GM23338 (cell line): ENCODE results near the gene BIN1. TPM values are rescaled to one million over a fixed set of nuclear protein-coding genes. Genes with fewer than 3 reads are reported as not detected.

Experiments
- ATAC-seq: fragments of 200-7000 bp; cut with Tn5 transposase; 3 replicates; pipeline ENCODE4 v1.9.1; 2020
- DNase-seq: peaks from one replicate; pipeline ENCODE4 v3.0.0-alpha.2; 2015; ENCODE audit warnings: low spot score
- H2AFZ ChIP-seq: fragments of 200-600 bp; sonication (generic); 2 replicates; pipeline ENCODE4 v1.8.0; 2016; ENCODE audit warnings: antibody characterized with exemption, mild to moderate bottlenecking, moderate library complexity
- H3F3A ChIP-seq: fragments of 200-600 bp; sonication (generic); replicated peaks from 2 replicates; pipeline ENCODE4 v1.8.0; 2017; ENCODE audit warnings: antibody characterized with exemption, mixed run types, low read depth
- H3K27ac ChIP-seq: fragments of 200-600 bp; sonication (generic); 2 replicates; pipeline ENCODE4 v1.6.1; 2016; ENCODE audit warnings: low read depth
- H3K27me3 ChIP-seq: fragments of 200-600 bp; sonication (generic); 2 replicates; pipeline ENCODE4 v1.8.0; 2016; ENCODE audit warnings: mild to moderate bottlenecking, mixed run types, moderate library complexity; ENCODE audit not compliant: insufficient read depth
- H3K36me3 ChIP-seq: fragments of 200-600 bp; sonication (generic); 2 replicates; pipeline ENCODE4 v1.8.0; 2016; ENCODE audit warnings: mild to moderate bottlenecking; ENCODE audit not compliant: insufficient read depth
- H3K4me1 ChIP-seq: fragments of 200-600 bp; sonication (generic); 2 replicates; pipeline ENCODE4 v1.8.0; 2016; ENCODE audit warnings: mild to moderate bottlenecking, moderate library complexity; ENCODE audit not compliant: insufficient read depth
- H3K4me2 ChIP-seq: fragments of 200-600 bp; sonication (generic); 2 replicates; pipeline ENCODE4 v1.7.1; 2017; ENCODE audit warnings: mixed run types
- H3K4me3 ChIP-seq: fragments of 200-600 bp; sonication (generic); 2 replicates; pipeline ENCODE4 v1.6.1; 2016; ENCODE audit warnings: mixed run types
- H3K79me2 ChIP-seq: fragments of 200-600 bp; sonication (generic); replicated peaks from 2 replicates; pipeline ENCODE4 v1.8.0; 2017; ENCODE audit warnings: mild to moderate bottlenecking; ENCODE audit not compliant: insufficient read depth
- H3K9me2 ChIP-seq: fragments of 200-600 bp; sonication (generic); 2 replicates; pipeline ENCODE4 v1.8.0; 2017; ENCODE audit not compliant: insufficient read depth
- H4K20me1 ChIP-seq: fragments of 200-600 bp; sonication (generic); replicated peaks from 2 replicates; pipeline ENCODE4 v1.8.0; 2017; ENCODE audit warnings: mild to moderate bottlenecking; ENCODE audit not compliant: insufficient read depth
- H3K27ac Mint-ChIP-seq: 2 replicates; pipeline ENCODE4 v1.8.0; 2020; ENCODE audit warnings: inconsistent platforms, mild to moderate bottlenecking, moderate library complexity, mixed read lengths
- H3K27me3 Mint-ChIP-seq: 3 replicates; pipeline ENCODE4 v1.8.0; 2022; ENCODE audit warnings: low read depth, mild to moderate bottlenecking, moderate library complexity, mixed read lengths, inconsistent platforms; ENCODE audit not compliant: insufficient read depth, poor library complexity
- H3K36me3 Mint-ChIP-seq: 3 replicates; pipeline ENCODE4 v1.8.0; 2021; ENCODE audit warnings: low read depth, mild to moderate bottlenecking, inconsistent platforms, moderate library complexity, mixed read lengths
- H3K4me1 Mint-ChIP-seq: 3 replicates; pipeline ENCODE4 v1.8.0; 2020; ENCODE audit warnings: mild to moderate bottlenecking, inconsistent platforms, mixed read lengths
- H3K4me3 Mint-ChIP-seq: 3 replicates; pipeline ENCODE4 v1.8.0; 2021; ENCODE audit warnings: moderate library complexity, mild to moderate bottlenecking, inconsistent platforms, mixed read lengths
- H3K9me3 Mint-ChIP-seq: 3 replicates; pipeline ENCODE4 v1.8.0; 2020; ENCODE audit warnings: moderate library complexity, mild to moderate bottlenecking, inconsistent platforms, mixed read lengths
- CREB1 ChIP-seq: fragments of 250-450 bp; sonication (Bioruptor Pico); IDR thresholded peaks from 2 replicates; pipeline ENCODE4 v1.5.0; 2020; ENCODE audit warnings: low read depth, mild to moderate bottlenecking, moderate library complexity
- EZH2 ChIP-seq: fragments of 200-600 bp; sonication (generic); IDR thresholded peaks from one replicate; pipeline ENCODE4 v1.8.0; 2017; ENCODE audit warnings: antibody characterized with exemption, mild to moderate bottlenecking, low read depth; ENCODE audit not compliant: unreplicated experiment
- EZH2phosphoT487 ChIP-seq: fragments of 200-600 bp; sonication (generic); IDR thresholded peaks from one replicate; pipeline ENCODE4 v1.8.1; 2018; ENCODE audit warnings: antibody characterized with exemption; ENCODE audit not compliant: unreplicated experiment
- JUNB ChIP-seq: IDR thresholded peaks from one replicate; pipeline ENCODE4 v1.6.1; 2016; ENCODE audit warnings: antibody characterized with exemption; ENCODE audit not compliant: unreplicated experiment
- NANOG ChIP-seq: IDR thresholded peaks from 2 replicates; pipeline ENCODE4 v1.6.1; 2016; ENCODE audit warnings: antibody characterized with exemption, borderline replicate concordance
- POLR2AphosphoS5 ChIP-seq: IDR thresholded peaks from 2 replicates; pipeline ENCODE4 v1.6.1; 2016; ENCODE audit warnings: antibody characterized with exemption, low read depth
- STAT1 ChIP-seq: IDR thresholded peaks from one replicate; pipeline ENCODE4 v1.6.1; 2016; ENCODE audit warnings: antibody characterized with exemption; ENCODE audit not compliant: unreplicated experiment
- ZNF114 ChIP-seq: fragments of 250-450 bp; sonication (Bioruptor Pico); IDR thresholded peaks from 2 replicates; pipeline ENCODE4 v1.5.0; 2020; ENCODE audit warnings: mild to moderate bottlenecking, moderate library complexity
- ZNF331 ChIP-seq: fragments of 250-450 bp; sonication (Bioruptor Pico); IDR thresholded peaks from 2 replicates; pipeline ENCODE4 v1.5.0; 2020; ENCODE audit warnings: low read depth, mild to moderate bottlenecking, moderate library complexity
- polyA plus RNA-seq: library from polyadenylated mRNA; unstranded; fragments of >200 nt; fragmentation: Nextera tagmentation; extraction: Ambion mirVana; gene quantifications from 2 replicates; pipeline ENCODE4 v1.2.1, GENCODE V29; 2016
- total RNA-seq: library from RNA; depleted of rRNA; stranded (reverse); fragments of >200 nt; shearing (Covaris generic); gene quantifications from 2 replicates; pipeline ENCODE4 v1.2.3, GENCODE V29; 2014
- TF ChIP-seq, protein P1 (sequence below): IDR thresholded peaks from one replicate; pipeline ENCODE4 v1.6.1; 2018; ENCODE audit warnings: antibody characterized with exemption; ENCODE audit not compliant: unreplicated experiment
- TF ChIP-seq, protein P2 (sequence below), 2 experiments: fragments of 200-600 bp in 1 of 2; sonication (generic) in 1 of 2; conservative IDR thresholded peaks; 2 replicates each; pipeline versions ENCODE4 v1.5.1 to v1.6.1; 2016 to 2017; ENCODE audit warnings: antibody characterized with exemption in 2 of 2, low read depth in 2 of 2, mild to moderate bottlenecking in 2 of 2, moderate library complexity in 1 of 2
- TF ChIP-seq, protein P3 (sequence below): IDR thresholded peaks from 2 replicates; pipeline ENCODE4 v1.6.1; 2016; ENCODE audit warnings: antibody characterized with exemption
- TF ChIP-seq, protein P4 (sequence below): fragments of 250-450 bp; sonication (Bioruptor Pico); IDR thresholded peaks from 2 replicates; pipeline ENCODE4 v1.5.0; 2020; ENCODE audit warnings: mild to moderate bottlenecking, moderate library complexity

Gene BIN1
- total and polyA plus RNA-seq, 2 experiments from 2014 or later: 30.1 to 56.4 TPM

DNA sequence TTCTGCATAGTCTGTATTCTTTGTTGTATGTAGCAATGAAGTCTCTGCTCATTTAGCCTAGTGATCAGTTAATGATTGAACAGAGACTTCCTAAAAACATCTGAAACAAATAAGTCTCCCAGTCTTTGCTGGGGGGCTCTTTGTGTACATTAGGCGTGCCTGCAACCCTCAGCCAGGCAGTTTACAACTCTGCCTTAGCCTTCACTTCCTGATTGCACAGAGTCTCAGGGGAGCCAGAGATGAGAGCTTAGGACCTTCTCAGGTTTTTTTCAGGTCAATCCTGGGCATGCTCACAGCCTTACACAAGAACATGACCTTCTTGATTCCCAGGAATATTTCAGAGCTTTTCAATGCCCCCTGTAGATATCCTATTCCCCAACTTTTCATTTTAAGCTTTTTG, 44.0 kb upstream of the BIN1 start:
- TF ChIP-seq, protein P1, sequence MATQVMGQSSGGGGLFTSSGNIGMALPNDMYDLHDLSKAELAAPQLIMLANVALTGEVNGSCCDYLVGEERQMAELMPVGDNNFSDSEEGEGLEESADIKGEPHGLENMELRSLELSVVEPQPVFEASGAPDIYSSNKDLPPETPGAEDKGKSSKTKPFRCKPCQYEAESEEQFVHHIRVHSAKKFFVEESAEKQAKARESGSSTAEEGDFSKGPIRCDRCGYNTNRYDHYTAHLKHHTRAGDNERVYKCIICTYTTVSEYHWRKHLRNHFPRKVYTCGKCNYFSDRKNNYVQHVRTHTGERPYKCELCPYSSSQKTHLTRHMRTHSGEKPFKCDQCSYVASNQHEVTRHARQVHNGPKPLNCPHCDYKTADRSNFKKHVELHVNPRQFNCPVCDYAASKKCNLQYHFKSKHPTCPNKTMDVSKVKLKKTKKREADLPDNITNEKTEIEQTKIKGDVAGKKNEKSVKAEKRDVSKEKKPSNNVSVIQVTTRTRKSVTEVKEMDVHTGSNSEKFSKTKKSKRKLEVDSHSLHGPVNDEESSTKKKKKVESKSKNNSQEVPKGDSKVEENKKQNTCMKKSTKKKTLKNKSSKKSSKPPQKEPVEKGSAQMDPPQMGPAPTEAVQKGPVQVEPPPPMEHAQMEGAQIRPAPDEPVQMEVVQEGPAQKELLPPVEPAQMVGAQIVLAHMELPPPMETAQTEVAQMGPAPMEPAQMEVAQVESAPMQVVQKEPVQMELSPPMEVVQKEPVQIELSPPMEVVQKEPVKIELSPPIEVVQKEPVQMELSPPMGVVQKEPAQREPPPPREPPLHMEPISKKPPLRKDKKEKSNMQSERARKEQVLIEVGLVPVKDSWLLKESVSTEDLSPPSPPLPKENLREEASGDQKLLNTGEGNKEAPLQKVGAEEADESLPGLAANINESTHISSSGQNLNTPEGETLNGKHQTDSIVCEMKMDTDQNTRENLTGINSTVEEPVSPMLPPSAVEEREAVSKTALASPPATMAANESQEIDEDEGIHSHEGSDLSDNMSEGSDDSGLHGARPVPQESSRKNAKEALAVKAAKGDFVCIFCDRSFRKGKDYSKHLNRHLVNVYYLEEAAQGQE: no peak
- no peak for TF ChIP-seq EZH2phosphoT487
- TF ChIP-seq STAT1: no peak
- no peak for TF ChIP-seq NANOG
- no peak for TF ChIP-seq POLR2AphosphoS5
- no peak for TF ChIP-seq ZNF331
- no peak for TF ChIP-seq ZNF114 (CRISPR knock-in tag)
- TF ChIP-seq, protein P2, sequence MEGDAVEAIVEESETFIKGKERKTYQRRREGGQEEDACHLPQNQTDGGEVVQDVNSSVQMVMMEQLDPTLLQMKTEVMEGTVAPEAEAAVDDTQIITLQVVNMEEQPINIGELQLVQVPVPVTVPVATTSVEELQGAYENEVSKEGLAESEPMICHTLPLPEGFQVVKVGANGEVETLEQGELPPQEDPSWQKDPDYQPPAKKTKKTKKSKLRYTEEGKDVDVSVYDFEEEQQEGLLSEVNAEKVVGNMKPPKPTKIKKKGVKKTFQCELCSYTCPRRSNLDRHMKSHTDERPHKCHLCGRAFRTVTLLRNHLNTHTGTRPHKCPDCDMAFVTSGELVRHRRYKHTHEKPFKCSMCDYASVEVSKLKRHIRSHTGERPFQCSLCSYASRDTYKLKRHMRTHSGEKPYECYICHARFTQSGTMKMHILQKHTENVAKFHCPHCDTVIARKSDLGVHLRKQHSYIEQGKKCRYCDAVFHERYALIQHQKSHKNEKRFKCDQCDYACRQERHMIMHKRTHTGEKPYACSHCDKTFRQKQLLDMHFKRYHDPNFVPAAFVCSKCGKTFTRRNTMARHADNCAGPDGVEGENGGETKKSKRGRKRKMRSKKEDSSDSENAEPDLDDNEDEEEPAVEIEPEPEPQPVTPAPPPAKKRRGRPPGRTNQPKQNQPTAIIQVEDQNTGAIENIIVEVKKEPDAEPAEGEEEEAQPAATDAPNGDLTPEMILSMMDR (conservative IDR thresholded peaks at IDR 0.05; ENCODE audit: low read depth in 2 of 2): no peak
- TF ChIP-seq JUNB: no peak
- TF ChIP-seq, protein P3, sequence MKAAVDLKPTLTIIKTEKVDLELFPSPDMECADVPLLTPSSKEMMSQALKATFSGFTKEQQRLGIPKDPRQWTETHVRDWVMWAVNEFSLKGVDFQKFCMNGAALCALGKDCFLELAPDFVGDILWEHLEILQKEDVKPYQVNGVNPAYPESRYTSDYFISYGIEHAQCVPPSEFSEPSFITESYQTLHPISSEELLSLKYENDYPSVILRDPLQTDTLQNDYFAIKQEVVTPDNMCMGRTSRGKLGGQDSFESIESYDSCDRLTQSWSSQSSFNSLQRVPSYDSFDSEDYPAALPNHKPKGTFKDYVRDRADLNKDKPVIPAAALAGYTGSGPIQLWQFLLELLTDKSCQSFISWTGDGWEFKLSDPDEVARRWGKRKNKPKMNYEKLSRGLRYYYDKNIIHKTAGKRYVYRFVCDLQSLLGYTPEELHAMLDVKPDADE: no peak
- TF ChIP-seq, protein P4, sequence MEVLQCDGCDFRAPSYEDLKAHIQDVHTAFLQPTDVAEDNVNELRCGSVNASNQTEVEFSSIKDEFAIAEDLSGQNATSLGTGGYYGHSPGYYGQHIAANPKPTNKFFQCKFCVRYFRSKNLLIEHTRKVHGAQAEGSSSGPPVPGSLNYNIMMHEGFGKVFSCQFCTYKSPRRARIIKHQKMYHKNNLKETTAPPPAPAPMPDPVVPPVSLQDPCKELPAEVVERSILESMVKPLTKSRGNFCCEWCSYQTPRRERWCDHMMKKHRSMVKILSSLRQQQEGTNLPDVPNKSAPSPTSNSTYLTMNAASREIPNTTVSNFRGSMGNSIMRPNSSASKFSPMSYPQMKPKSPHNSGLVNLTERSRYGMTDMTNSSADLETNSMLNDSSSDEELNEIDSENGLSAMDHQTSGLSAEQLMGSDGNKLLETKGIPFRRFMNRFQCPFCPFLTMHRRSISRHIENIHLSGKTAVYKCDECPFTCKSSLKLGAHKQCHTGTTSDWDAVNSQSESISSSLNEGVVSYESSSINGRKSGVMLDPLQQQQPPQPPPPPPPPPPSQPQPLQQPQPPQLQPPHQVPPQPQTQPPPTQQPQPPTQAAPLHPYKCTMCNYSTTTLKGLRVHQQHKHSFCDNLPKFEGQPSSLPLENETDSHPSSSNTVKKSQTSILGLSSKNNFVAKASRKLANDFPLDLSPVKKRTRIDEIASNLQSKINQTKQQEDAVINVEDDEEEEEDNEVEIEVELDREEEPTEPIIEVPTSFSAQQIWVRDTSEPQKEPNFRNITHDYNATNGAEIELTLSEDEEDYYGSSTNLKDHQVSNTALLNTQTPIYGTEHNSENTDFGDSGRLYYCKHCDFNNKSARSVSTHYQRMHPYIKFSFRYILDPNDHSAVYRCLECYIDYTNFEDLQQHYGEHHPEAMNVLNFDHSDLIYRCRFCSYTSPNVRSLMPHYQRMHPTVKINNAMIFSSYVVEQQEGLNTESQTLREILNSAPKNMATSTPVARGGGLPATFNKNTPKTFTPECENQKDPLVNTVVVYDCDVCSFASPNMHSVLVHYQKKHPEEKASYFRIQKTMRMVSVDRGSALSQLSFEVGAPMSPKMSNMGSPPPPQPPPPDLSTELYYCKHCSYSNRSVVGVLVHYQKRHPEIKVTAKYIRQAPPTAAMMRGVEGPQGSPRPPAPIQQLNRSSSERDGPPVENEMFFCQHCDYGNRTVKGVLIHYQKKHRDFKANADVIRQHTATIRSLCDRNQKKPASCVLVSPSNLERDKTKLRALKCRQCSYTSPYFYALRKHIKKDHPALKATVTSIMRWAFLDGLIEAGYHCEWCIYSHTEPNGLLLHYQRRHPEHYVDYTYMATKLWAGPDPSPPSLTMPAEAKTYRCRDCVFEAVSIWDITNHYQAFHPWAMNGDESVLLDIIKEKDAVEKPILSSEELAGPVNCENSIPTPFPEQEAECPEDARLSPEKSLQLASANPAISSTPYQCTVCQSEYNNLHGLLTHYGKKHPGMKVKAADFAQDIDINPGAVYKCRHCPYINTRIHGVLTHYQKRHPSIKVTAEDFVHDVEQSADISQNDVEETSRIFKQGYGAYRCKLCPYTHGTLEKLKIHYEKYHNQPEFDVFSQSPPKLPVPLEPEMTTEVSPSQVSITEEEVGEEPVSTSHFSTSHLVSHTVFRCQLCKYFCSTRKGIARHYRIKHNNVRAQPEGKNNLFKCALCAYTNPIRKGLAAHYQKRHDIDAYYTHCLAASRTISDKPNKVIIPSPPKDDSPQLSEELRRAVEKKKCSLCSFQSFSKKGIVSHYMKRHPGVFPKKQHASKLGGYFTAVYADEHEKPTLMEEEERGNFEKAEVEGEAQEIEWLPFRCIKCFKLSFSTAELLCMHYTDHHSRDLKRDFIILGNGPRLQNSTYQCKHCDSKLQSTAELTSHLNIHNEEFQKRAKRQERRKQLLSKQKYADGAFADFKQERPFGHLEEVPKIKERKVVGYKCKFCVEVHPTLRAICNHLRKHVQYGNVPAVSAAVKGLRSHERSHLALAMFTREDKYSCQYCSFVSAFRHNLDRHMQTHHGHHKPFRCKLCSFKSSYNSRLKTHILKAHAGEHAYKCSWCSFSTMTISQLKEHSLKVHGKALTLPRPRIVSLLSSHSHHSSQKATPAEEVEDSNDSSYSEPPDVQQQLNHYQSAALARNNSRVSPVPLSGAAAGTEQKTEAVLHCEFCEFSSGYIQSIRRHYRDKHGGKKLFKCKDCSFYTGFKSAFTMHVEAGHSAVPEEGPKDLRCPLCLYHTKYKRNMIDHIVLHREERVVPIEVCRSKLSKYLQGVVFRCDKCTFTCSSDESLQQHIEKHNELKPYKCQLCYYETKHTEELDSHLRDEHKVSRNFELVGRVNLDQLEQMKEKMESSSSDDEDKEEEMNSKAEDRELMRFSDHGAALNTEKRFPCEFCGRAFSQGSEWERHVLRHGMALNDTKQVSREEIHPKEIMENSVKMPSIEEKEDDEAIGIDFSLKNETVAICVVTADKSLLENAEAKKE (CRISPR knock-in tag): no peak
- TF ChIP-seq EZH2: no peak
- no peak for TF ChIP-seq CREB1 (CRISPR knock-in tag)
- Mint-ChIP-seq H3K27ac (no peak overlapping the region), H3K9me3 (peaks cover 19% of the 10 kb centered on the region; the same call in 2 of the 3 replicates), H3K27me3 (peaks cover 3% of the 10 kb centered on the region), H3K36me3 (peaks cover 4% of the 10 kb centered on the region; the same call in 2 of the 3 replicates), H3K4me3 (no peak overlapping the region), H3K4me1 (no peaks in the 10 kb centered on the region)
- H3K4me3 ChIP-seq: no peak overlapping the region
- H3K4me1 ChIP-seq: no peaks in the 10 kb centered on the region
- no peak for DNase-seq
- H3K79me2 ChIP-seq: no peaks in the 10 kb centered on the region
- H4K20me1 ChIP-seq: no peaks in the 10 kb centered on the region
- no peak overlapping the region for H3K27ac ChIP-seq
- ATAC-seq: no peak
- H3K9me2 ChIP-seq: no peaks in the 10 kb centered on the region
- H3F3A ChIP-seq: no peaks in the 10 kb centered on the region
- H3K4me2 ChIP-seq: no peak overlapping the region
- no peaks in the 10 kb centered on the region for H3K27me3 ChIP-seq
- no peak overlapping the region for H2AFZ ChIP-seq
- no peaks in the 10 kb centered on the region for H3K36me3 ChIP-seq
